DMS153 treated with DMSO at 0.1 percent for 48 hours (cell line): ENCODE data around the gene ZEB1.
"Not testable (repeated sequence)": the region's sequence is repeated elsewhere in the genome, so short reads cannot be mapped to it uniquely, and the experiment has no call there.

ENCODE experiments used
- DNase-seq: peaks from one replicate; lab custom pipeline; 2025; ENCODE audit not compliant: unreplicated experiment; lab: John Stamatoyannopoulos, UW

Gene ZEB1

DNA sequence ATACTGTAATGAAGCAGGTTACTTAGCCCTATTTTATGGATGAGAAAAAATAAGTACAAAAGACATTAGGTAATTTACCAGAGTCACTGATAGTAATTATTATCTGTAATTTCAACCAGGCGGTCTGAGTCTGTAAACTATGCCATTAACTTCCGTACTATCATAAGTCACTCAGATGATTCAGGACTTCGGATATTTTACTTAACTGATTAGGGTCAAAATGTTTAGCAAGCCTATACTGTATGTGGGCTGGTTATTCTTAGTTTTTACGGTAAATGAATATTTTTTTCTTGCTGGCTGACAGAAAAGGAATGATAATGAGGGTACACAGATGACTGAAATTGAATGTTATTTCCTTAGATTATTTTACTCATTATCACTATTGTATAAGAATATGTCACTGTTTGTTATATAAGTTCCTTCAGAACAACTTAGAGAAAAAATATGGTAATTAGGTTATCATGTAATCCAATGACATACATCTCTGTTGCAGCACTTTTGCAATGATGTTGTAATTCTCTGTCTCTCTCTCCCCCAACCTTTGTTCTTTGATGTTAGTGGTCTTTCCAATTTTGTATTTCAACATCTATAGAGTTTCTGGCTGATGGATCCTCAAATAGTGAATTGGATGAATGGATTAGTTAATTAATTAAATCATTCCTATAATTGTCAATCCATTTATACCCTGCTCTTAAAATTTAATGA, 165.6 kb downstream of the ZEB1 start:
- no peak for DNase-seq

DNA sequence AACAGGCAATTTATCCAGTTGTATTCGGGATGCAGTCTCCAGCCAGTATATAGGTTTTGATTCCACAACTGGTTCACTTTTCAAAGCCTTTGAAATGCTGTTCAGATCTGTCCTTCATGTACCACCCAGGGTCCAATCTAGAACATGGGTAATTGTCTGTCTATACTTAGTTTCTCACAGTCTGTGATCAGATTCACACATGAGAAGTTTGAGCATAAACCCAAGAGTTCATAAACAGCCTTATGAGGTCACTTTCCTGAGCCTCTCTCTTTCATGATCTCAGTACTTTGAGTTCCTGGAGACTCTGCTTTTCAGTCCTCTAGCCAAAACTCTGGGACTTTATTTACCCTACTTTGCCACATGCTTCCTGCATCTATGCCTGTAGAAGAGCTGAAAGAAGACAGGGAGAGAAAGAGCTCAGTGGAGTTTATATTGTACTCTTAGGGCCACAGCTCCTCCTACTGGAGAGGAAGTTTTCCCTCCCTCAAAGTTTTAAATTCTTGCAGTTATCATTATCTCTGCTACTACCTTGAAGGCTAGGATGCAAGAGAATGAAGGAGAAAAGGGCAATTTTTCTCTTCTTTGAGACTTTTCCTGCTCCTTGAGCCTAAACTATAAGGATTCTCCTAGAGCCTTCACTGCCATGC, 172.0 kb downstream of the ZEB1 start:
- DNase-seq = no peak

DNA sequence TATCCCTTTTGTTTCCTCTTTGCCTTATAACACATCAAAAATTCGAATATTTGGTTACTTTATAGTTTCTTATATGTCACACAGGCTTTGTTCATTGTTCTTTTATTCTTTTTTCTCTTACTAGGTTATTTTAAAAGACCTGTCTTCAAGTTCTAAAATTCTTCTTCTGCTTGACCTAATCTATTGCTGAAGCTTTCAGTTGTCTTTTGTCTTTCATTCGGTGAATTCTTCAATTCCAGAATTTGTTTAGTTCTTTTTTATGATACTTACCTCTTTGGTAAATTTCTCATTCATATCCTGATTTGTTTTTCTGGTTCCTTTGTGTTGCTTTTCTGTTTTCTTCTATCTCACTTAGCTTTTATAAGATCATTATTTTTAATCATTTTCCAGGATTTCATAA, 188.4 kb downstream of the ZEB1 start:
- no peak for DNase-seq

DNA sequence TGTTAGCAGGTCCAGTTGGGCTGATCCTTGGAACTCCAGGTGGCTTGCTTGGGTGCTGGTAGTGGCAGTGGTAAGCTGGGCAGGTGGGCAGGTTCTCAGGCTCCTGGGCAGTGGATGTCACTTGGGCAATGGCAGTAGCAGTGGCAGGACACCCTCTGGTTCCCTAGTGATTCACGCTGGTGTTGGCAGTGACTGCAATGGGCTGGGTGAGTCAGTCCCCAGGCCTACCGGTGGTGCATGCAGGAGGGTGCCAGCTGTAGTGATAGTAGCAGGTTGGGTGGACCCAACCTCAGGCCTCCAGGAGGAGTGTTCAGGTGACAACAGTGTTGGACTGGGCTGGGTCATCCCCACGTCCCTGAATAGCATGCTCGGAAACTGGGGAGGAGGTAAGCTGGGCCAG, 189.2 kb downstream of the ZEB1 start:
- no peak for DNase-seq

DNA sequence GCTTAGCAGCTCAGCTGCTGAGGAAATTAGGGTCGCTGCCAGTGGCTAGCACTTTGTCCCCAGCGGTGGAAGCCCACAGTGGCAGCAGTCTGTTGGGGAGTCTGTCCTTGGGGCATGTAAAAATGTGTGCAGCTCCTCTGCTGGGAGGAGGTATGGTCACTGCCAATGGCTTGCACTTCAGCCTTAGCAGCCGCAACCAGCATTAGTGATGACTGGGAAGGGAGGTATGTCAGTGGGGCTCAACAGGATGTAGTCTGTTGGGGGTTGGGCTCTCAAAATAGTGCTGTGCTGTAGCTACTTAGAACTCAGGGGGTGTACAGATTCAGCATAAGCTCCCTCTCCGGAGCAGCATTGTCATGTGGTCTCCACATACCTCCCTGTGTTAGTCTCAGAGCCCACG, 189.9 kb downstream of the ZEB1 start:
- no peak for DNase-seq

DNA sequence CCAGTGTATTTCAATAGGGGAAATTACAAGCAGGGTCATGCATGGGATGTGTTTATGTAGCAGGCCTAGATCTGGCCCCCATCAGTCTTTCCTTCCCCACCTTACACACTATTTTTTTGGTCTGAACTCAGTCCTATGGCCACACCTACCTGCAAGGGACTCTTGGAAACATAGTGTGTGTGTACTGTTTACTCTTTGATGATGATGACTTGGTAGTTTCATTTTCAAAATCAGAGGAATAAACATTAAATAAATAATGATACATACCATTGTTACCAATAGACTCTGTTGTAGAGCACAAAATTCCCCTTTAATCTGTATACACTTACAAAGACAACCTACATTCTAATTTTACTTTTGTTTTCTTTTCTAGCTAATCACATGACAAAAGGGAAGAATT, 191.0 kb downstream of the ZEB1 start:
- no peak for DNase-seq

DNA sequence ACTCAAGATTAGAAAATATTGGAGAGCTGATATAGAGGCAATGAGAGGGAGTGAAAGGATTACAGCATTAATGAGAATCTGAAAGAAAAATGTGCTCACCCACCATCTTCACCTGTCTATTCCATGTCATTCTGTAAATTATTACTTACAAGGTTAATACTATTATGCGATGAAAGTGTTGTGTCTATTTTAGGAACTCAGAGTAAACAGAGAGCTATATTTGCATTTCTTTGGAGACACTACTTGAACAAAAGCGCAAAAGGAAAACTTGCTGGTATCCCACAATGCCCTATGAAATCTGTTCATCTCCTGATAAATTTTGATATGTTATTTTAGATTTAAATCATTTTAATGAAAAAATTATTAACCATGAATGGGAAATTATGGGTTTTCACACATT, 196.1 kb downstream of the ZEB1 start:
- no peak for DNase-seq

DNA sequence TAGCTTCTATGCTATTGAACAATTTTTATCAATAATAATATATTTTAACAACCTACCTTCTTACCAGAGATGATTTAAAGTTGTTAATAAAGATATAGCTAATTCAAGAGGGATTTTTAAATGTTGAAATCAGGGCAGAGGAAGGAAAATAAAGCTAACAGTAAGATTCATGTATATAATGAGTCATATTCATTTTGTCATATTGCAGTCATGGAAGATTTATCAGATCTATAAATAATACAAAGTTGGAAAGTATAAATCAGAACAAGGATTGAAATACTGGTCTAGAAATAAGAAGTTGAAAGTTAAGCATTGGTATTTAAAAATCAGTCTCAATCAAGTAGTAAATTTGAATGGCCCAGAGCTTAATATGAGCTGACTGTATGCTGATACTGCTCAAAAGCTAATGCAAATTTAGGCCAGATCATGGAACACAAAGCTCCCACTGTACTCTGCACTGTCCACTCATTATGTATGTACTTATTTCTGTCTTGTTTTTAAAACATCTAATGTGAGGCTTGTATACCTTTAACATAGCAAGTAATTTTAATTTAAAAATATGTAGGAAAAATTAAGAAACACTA, 196.9 kb downstream of the ZEB1 start:
- no peak for DNase-seq

DNA sequence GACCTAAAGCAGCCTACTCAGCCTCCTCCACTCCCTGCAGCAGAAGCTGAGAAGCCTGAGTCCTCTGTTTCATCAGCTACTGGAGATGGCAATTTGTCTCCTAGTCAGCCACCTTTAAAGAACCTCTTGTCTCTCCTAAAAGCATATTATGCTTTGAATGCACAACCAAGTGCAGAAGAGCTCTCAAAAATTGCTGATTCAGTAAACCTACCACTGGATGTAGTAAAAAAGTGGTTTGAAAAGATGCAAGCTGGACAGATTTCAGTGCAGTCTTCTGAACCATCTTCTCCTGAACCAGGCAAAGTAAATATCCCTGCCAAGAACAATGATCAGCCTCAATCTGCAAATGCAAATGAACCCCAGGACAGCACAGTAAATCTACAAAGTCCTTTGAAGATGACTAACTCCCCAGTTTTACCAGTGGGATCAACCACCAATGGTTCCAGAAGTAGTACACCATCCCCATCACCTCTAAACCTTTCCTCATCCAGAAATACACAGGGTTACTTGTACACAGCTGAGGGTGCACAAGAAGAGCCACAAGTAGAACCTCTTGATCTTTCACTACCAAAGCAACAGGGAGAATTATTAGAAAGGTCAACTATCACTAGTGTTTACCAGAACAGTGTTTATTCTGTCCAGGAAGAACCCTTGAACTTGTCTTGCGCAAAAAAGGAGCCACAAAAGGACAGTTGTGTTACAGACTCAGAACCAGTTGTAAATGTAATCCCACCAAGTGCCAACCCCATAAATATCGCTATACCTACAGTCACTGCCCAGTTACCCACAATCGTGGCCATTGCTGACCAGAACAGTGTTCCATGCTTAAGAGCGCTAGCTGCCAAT, 202.2 kb downstream of the ZEB1 start:
- DNase-seq = no peak

DNA sequence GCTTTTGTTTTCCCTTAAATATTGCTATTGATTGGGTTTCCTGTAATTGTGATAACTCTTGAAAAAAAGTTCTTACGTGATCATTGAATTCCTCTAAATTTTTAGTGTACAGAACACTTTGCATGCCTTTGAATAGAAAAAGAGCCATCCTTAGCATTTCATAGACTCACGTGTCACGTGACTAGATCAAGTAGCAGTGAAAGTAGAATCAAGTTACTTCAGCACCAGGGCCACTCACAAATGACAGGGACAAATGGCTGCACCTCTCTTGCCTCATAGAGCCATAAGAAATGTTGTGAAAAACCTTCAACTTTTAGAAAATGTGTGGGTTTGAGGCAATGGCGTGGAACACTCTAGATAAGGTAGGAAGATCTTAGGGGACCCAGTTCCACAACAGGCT, 203.8 kb downstream of the ZEB1 start:
- no peak for DNase-seq

DNA sequence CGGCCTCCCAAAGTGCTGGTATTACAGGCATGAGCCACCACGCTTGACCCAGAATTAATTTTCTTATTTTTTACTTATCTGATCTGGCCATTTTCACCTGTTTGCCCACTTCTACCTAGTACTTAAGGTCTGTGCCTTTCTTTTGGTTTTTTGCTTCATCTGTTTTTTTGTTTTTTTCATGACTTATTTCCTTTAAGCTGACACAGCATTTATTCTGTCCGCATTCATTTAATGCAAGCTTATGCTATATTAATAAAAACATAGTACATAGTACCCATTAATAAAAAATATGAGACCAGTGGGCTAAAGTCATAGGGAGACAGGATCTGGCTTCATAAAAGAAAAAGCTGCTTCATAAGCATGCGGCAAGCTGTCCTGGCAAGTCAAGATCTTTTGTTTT, 205.4 kb downstream of the ZEB1 start:
- no peak for DNase-seq

DNA sequence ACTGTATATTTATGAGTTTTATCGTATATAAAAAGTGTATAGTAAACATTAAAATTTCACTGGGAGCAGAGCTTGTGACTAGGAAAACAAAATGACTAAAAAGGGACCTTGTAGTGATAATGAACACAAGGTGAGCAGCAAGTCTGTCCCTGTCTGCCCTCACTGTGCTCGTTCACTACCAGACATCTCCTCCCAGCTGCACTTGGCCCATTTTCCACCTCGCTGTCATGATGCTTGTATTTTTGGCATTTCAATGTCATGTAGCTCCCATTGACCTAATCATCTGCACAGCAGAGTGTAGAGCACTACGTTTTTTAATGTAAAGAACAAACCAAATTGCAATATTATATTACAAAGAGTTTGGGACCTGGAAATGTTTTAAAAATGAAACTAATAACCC, 207.2 kb downstream of the ZEB1 start:
- no peak for DNase-seq

DNA sequence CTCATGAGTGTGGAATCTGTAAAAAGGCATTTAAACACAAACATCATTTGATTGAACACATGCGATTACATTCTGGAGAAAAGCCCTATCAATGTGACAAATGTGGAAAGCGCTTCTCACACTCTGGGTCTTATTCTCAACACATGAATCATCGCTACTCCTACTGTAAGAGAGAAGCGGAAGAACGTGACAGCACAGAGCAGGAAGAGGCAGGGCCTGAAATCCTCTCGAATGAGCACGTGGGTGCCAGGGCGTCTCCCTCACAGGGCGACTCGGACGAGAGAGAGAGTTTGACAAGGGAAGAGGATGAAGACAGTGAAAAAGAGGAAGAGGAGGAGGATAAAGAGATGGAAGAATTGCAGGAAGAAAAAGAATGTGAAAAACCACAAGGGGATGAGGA, 207.7 kb downstream of the ZEB1 start:
- no peak for DNase-seq

DNA sequence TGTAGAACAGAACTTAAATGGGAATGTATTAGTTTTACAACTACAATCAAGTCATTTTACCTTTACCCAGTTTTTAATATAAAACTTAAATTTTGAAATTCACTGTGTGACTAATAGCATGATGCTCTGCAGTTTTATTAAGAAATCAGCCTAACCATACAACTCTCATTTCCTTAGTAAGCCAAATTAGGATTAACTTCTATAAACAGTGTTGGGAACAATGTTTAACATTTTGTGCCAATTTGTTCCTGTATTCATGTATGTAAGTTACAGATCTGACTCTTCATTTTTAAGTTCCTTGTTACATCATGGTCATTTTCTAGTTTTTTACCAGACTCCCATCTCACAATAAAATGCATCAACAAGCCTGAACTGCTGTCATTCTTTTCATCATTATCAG, 209.8 kb downstream of the ZEB1 start:
- no peak for DNase-seq

DNA sequence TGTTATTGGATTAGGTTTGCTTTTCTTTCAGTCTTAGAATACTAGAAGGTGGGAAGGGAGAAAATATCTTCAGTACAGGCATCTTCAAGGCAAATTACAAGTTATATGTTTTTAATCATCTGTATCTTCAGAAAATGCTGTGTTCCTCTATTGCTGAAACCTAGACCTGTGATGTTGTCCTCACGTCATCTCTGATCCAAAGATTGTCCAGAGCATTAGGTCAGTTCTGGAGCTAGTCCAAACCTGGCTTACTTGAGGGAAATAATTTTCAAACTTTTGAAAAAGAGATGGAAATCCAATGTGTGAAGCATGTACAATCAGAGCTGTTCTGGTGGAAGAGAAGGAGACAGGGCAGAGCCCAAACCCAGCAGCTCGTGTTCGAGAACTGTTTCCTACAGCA, 217.3 kb downstream of the ZEB1 start:
- DNase-seq = no peak

DNA sequence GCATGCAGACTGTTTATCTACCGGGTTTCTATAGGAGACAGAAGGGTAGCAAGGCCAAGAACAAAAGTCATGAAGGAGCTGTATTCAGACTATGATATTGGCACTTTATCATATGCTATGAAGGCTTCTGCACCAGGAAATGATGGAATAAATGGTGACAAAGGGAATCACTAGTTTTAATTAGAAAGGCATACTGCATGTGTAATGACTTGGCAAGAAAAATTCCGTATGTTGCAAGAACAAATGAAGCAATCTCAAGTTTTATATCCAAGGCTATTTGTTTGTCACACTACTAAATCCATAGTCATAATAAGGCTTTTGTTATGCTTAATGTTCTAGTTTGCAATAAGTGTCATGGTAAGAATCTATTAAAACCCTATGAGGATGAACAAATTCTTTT, 230.9 kb downstream of the ZEB1 start:
- DNase-seq = no peak

DNA sequence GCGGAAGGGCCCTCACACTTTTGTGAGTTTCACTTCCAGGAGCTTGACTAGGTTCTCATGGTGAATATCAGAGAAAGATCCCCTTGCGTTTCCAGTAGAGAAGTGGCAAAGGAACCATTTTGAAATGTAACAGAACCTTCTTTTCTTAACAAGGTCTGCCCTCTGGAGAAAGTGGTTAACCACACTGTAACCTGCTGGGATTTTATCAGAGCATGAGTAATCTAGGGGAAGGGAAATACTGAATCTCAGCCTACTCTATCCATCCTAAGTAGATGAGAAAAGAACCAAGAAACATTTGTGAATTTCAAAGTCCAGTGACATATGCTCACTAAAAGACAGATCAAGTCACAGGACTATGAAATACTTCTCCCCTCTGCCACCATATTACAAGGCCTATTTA, 235.5 kb downstream of the ZEB1 start:
- DNase-seq = no peak

DNA sequence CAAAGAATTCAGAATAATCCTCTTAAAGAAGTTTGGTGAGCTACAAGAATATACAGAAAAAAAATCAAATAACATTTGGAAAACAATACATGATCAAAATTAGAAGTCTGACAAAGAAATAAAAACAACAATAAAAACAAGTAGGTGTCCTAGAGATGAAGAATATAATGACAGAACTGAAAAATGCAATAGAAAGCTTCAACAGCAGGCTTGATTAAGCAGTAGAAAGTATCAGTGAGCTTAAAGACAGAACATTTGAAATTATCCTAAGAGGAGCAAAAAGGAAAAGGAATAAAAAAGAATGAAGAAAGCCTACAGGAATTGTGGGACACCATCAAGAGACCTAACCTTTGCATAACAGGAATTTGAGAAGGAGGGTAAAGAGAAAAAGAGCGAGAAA, 238.8 kb downstream of the ZEB1 start:
- DNase-seq = no peak

DNA sequence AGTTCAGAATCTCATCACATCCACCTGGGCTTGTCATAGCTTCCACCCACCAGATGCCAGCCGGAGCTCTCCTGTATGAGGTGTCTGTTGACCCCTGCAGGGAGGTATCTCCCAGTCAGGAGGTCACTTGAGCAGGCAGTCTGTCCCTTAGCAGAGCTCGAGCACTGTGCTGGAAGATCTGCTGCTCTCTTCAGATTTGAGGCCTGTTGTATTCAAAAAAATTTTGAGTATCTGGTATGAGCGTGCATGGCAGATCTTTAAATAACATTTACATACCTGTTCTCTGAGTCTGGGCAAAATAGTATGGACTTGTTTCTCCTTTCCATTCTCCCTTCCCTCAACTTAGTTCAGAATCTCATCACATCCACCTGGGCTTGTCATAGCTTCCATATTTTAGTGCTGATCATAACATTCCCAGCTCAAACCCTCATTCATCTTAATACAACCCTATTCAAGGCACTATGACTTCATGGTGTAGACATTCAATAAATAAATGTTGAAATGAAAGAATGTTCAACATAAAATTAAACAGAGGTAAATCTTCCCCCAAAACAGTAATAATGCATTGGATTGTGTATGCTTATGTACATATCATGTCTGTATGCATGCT, 249.3 kb downstream of the ZEB1 start:
- DNase-seq = not testable (repeated sequence)

DNA sequence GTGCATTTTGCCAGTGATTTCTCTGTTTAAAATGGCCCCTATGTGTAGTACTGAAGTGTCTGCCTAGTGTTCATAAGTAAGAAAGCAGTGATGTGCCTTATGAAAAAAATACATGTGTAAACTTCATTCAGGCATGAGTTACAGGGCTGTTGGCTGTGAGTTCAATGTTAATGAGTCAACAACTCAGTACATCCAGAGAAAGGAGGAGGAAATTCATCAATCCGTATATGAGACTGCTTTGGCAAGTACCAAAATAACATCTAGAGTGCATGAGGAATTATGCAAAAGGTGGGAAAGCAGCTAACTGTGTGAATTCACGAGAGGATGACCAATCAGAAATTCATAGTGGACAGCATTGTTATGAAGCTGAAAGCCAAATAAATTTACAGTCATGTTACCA, 255.6 kb downstream of the ZEB1 start:
- no peak for DNase-seq

DNA sequence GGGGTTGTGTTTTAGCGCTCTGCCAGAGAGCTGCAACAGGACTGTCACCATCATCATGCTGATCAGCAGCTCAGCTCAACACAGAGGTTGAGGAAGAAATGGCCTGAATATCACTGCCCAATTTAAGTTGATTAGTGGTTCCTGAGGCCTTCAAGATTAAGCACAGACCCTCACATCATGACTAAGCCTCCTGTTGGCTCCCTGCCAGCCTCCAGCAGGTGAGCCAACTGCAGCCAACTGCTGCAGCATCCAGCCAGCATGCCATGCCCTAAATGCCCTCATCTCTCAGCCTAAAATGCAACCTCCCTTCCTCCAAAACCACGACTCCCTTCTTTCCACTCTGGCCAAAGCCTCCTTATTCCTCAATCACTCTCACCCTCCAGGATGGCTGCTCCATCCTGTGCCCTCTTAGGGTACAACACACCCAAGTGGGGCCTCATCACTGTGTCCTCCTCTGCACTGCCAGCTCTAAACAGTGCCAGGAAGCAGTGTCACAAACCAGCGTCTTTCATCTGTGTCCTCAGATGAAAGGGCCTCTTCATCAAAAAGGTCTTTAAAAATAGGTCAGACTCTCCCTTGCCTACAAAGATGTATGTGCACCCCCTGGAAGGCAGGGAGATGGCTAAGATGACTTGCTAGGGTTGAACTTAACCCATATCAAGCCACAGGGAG, 259.3 kb downstream of the ZEB1 start:
- no peak for DNase-seq
